Measurements from ENCODE around the gene BAIAP2L2.
"Not testable (repeated sequence)": the region's sequence is repeated elsewhere in the genome, so short reads cannot be mapped to it uniquely, and the experiment has no call there.

BAIAP2L2 gene

GRCh38 chr22:38080474-38080849 is 30.0 kb downstream of the BAIAP2L2 start:
- DNase-seq (ENCODE audit: low read depth): no peak
- TF ChIP-seq, protein P1, sequence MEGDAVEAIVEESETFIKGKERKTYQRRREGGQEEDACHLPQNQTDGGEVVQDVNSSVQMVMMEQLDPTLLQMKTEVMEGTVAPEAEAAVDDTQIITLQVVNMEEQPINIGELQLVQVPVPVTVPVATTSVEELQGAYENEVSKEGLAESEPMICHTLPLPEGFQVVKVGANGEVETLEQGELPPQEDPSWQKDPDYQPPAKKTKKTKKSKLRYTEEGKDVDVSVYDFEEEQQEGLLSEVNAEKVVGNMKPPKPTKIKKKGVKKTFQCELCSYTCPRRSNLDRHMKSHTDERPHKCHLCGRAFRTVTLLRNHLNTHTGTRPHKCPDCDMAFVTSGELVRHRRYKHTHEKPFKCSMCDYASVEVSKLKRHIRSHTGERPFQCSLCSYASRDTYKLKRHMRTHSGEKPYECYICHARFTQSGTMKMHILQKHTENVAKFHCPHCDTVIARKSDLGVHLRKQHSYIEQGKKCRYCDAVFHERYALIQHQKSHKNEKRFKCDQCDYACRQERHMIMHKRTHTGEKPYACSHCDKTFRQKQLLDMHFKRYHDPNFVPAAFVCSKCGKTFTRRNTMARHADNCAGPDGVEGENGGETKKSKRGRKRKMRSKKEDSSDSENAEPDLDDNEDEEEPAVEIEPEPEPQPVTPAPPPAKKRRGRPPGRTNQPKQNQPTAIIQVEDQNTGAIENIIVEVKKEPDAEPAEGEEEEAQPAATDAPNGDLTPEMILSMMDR (IDR thresholded peaks at IDR 0.05; ENCODE audit: insufficient read depth, low read depth, low read length, missing control alignments): no peak
- H3K4me3 ChIP-seq (ENCODE audit: low read length): peak overlapping the region; percentile 8

DNA sequence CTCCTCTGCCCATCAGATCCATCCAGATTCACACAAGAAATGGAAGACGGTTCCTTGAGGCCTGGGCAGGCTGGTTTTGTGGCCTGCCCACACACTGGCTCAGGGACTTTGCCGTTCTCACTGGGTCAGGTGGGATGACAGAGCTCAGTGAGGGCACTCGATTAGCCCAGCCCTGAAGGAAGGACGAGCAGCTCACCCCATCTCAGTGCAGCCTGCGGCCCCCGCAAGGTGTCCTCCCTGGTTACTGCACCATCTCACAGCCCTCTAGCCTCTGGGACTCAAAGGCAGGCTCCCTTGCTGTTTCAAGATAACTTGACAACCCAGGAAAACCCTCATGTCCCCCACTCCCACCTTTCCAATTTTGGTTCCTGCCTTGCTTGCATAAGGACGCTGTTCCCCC is 30.7 kb downstream of the BAIAP2L2 start:
- no peak overlapping the region for H3K4me3 ChIP-seq (ENCODE audit: low read length)
- DNase-seq (ENCODE audit: low read depth): no peak
- TF ChIP-seq, protein P1 (IDR thresholded peaks at IDR 0.05; ENCODE audit: insufficient read depth, low read depth, low read length, missing control alignments): no peak

GRCh38 chr22:38079208-38079607 is 31.3 kb downstream of the BAIAP2L2 start:
- not testable (repeated sequence) for DNase-seq (ENCODE audit: low read depth); H3K4me3 ChIP-seq (ENCODE audit: low read length)

DNA sequence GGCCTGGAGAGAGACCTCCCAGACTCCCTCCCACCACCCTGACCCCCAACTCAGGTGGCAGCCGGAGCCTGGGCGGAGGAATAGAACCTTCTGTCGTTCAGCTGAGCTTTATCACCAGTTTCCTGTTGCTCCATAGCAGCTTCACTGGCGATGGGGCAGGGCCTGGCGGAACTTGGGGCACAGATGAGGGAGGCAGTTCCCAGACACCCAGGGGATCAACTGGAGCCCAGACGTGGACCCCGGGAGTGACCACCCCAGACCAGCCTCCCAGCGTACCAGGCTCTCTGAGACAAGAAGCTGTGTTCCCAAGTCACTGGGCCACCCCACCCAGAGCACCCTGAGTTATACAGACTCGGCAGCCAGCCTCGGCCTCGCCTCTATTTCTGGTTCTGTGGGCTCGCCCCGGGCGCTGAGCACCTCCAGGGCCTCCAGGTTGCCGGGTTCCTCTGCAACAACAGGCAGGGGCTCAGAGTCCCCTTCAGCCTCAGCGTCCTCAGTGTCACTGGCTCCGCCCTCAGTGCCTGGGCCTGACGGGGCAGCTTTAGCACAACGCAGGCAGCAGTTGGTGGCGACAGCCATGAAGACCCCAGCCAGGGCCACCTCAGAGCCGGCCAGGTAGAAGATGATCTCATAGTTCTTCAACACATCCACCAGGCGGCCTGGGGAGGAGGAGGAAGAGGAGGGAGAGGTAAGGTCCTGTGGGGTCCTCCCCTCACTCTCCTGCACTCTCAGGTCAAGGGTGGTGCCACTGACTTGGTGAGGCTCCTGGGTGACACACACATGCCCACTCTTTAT is 32.2 kb downstream of the BAIAP2L2 start:
- TF ChIP-seq, protein P1 (IDR thresholded peaks at IDR 0.05; ENCODE audit: insufficient read depth, low read depth, low read length, missing control alignments): no peak
- no peak overlapping the region for H3K4me3 ChIP-seq (ENCODE audit: low read length)
- DNase-seq (ENCODE audit: low read depth): no peak

DNA sequence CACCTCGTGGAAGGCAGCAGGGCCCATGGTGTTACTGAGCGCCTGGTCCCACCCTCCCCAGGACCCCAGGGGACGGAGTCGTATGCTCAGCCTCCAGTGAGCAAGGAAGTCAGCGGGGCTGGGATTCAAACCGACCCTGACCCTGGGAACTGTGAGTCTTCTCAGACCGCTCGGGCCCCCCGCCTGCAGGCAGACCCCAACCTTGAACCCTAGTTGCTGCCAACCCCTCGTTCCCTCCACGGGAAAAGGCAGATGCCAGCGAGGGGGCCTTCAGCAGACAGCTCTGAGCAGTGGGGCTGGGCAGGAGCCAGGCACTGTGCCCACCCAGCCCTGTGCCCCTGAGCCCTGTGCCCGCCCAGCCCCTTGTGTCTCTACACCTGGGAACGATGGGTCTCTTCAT is 32.9 kb downstream of the BAIAP2L2 start:
- TF ChIP-seq, protein P1 (IDR thresholded peaks at IDR 0.05; ENCODE audit: insufficient read depth, low read depth, low read length, missing control alignments): no peak

DNA sequence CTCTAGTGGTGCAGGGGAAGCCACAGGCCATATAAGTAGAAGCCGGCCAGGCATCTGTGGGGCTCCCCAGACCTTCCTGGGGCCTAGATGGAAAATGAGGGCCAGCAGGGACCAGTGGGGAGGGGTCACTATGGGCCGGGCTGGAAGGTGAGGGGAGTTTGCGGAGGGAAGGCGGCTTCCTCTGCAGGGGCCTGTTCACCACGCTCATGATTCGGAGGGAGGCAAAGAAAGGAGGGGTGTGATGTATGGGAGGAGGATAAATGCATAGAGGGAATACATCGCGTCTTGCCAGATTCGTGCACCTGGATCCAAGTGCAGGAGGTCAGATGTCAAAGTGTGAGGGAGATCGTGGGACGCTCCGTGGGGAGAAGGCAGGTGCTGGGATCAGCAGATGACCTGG is 33.4 kb downstream of the BAIAP2L2 start:
- no peak for DNase-seq (ENCODE audit: low read depth)
- TF ChIP-seq, protein P1 (IDR thresholded peaks at IDR 0.05; ENCODE audit: insufficient read depth, low read depth, low read length, missing control alignments): no peak
- no peak overlapping the region for H3K4me3 ChIP-seq (ENCODE audit: low read length)

More for the DNA sequence above, 32.9 kb downstream of the BAIAP2L2 start:
- no peak overlapping the region for H3K4me3 ChIP-seq (ENCODE audit: low read length)
- no peak for DNase-seq (ENCODE audit: low read depth)

DNA sequence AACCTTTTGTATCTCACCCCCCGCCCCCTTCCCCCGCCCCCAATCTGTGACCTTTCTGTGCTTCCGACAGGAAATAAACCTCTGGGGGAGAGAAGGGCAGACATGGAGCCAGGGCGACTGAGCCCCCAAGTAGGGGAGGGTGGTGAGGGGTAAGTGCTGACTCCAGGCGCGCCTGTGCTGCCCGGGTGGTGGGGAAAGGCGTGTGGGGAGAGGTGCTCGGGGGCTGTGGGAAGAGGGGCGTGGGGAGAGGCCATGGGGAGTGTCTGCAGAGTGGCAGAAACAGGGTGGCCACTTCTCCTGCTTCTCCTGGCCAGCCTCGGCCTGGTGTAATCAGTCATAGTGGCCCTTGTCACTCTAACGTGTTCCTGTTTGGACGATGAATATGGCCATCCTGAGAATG is 34.5 kb downstream of the BAIAP2L2 start:
- TF ChIP-seq, protein P1 (IDR thresholded peaks at IDR 0.05; ENCODE audit: insufficient read depth, low read depth, low read length, missing control alignments): no peak
- DNase-seq (ENCODE audit: low read depth): no peak
- no peak overlapping the region for H3K4me3 ChIP-seq (ENCODE audit: low read length)
